ENCODE data around the gene ICAM5. TPM values are rescaled to one million over a fixed set of nuclear protein-coding genes. Genes with fewer than 3 reads are reported as not detected.

The ICAM5 gene
- total and polyA plus RNA-seq, 5 donors: 0.86 to 1.6 (median 1.0) TPM

GRCh38 chr19:10256551-10256950 lies 33.2 kb upstream of the ICAM5 start:
- ATAC-seq (no peak), DNase-seq (no peak)
- H3K4me1 ChIP-seq (ENCODE audit: control insufficient read depth, insufficient read depth, low read length): no peaks in the 10 kb centered on the region
- no peak overlapping the region for H3K4me3 ChIP-seq (ENCODE audit: low read length)
- no peak overlapping the region for H3K27ac ChIP-seq (ENCODE audit: low read length)
- no peaks in the 10 kb centered on the region for H3K9me3 ChIP-seq (ENCODE audit: control insufficient read depth, low read length)
- 81% methylated on average over 18 of the region's 18 CpGs for WGBS
- intact Hi-C loops (cut with DNase I): loop anchor here in 2 of 4 donors (5.0 to 10.0 kb wide), 2 partner anchors 62 to 136 kb away; partner anchors contain the start of gene DNMT1 (in 1 of the 2)
- no peaks in the 10 kb centered on the region for H3K27me3 ChIP-seq (ENCODE audit: control insufficient read depth, insufficient read depth)

DNA sequence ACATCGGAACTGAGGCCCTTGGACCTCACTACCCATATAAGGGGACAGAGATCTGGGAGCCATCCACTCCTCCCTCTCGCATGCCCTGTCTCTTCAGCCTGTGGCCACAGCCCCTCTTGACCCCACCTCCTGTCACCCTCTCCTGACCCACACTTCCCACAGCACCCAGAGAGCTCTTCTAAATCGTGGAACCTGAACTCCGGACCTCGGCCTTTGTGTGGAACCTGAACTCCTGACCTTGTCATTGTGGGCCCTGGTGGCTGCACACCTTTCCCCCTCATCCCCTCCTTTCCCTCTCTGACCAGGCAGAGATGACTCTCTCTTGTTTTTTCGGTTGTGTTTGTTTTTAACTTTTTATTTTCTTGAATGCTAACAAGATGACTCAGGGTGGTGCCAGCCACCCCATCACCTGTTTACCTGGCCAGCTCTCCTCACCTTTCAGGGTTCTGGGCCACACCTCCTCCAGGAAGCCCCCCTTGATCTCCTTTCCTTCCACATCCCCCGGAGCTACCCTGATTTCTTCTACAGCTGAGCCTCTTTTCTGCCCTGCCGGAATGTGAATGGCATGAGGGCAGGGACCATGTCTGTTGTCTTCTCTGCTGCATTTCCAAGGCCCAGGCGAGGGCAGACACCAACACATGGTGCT lies 32.7 kb upstream of the ICAM5 start:
- Histone ChIP-seq H3K9me3 (ENCODE audit: control insufficient read depth, low read length) (no peaks in the 10 kb centered on the region), H3K4me3 (ENCODE audit: low read length) (no peak overlapping the region), H3K4me1 (ENCODE audit: control insufficient read depth, insufficient read depth, low read length) (no peaks in the 10 kb centered on the region), H3K27me3 (ENCODE audit: control insufficient read depth, insufficient read depth) (no peaks in the 10 kb centered on the region), H3K27ac (ENCODE audit: low read length) (no peak overlapping the region)
- intact Hi-C loops (cut with DNase I): loop anchor here in 2 of 4 donors (5.0 to 10.0 kb wide), 2 partner anchors 62 to 135 kb away; partner anchors contain the start of gene DNMT1 (in 1 of the 2)
- DNase-seq (no peak), ATAC-seq (no peak)
- WGBS: 78% methylated on average over 9 of the region's 9 CpGs

DNA sequence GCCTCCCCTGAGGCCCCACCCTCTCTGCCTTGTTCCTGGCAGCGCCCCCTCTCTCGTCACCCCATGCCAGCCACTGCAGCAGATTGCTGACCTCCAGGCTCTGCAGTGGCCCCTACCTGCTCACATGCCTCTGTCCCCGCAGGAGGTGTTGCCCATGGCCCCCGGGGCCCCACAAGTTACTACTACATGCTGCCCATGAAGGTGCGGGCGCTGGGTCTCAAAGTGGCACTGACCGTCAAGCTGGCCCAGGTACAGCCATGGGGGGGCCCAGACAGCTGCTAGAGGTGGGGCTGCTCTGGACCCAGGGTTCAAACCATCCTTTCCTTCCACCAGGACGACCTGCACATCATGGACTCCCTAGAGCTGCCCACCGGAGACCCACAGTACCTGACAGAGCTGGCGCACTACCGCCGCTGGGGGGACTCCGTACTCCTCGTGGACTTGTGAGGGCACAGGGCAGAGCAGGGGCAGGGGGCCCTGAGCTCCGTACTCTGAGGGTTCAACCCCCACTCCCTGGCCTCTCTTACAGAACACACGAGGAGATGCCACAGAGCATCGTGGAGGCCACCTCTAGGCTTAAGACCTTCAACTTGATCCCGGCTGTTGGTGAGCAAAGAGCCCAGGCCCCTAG lies 31.6 kb upstream of the ICAM5 start:
- Histone ChIP-seq H3K27ac (ENCODE audit: low read length) (no peak overlapping the region), H3K9me3 (ENCODE audit: control insufficient read depth, low read length) (no peaks in the 10 kb centered on the region), H3K4me1 (ENCODE audit: control insufficient read depth, insufficient read depth, low read length) (no peaks in the 10 kb centered on the region), H3K4me3 (ENCODE audit: low read length) (no peak overlapping the region), H3K27me3 (ENCODE audit: control insufficient read depth, insufficient read depth) (no peaks in the 10 kb centered on the region)
- DNase-seq (peak in 1 of 3 donors; percentile 58), ATAC-seq (peak; percentile 7 to 8)
- WGBS: 95% methylated on average over 18 of the region's 18 CpGs
- intact Hi-C loops (cut with DNase I): loop anchor here in 2 of 4 donors (2.0 to 10.0 kb wide), 3 partner anchors 63 to 134 kb away; partner anchors contain the start of gene DNMT1 (in 1 of the 2)

DNA sequence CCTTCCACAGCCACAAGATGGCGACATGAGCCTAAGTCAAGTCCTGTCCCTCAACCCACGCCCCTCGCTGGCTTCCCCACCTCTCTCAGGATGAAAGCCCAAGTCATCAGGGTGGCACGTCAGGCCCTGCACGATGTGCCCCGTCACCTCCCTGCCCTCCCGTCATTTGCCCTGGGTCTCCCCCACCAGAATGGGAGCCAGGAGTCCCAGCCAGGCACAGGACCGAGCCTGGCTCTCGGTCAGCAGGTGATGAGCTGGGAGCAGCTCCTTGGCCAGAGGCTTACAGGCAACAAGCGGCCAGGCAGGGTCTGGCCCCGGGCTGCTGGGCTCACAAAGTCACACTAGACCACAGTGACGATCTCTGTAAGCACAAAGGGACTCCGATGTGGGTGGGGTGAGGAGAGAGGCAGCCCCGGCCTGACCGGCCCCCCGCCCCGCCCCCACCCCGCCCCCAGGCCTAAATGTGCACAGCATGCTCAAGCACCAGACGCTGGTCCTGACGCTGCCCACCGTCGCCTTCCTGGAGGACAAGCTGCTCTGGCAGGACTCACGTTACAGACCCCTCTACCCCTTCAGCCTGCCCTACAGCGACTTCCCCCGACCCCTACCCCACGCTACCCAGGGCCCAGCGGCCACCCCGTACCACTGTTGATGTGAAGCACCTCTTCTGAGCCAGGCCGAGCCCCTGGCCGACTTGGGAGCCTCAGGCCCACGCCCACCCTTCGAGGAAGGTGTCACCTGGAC lies 30.4 kb upstream of the ICAM5 start:
- DNase-seq (peak; percentile 89 to 96 (median 91)), ATAC-seq (peak; percentile 59 to 63)
- Histone ChIP-seq H3K27me3 (ENCODE audit: control insufficient read depth, insufficient read depth) (no peaks in the 10 kb centered on the region), H3K4me1 (ENCODE audit: control insufficient read depth, insufficient read depth, low read length) (no peaks in the 10 kb centered on the region), H3K4me3 (ENCODE audit: low read length) (no peak overlapping the region), H3K9me3 (ENCODE audit: control insufficient read depth, low read length) (no peaks in the 10 kb centered on the region), H3K27ac (ENCODE audit: low read length) (no peak overlapping the region)
- intact Hi-C loops (cut with DNase I): loop anchor here in 2 of 4 donors (2.0 to 10.0 kb wide), 3 partner anchors 65 to 133 kb away; partner anchors contain the start of gene DNMT1 (in 1 of the 2)
- WGBS: 57% methylated on average over 32 of the region's 32 CpGs

GRCh38 chr19:10260141-10260584 lies 29.6 kb upstream of the ICAM5 start:
- intact Hi-C loops (cut with DNase I): no loop called here
- 86% methylated on average over 8 of the region's 8 CpGs for WGBS
- ATAC-seq: no peak

GRCh38 chr19:10262771-10263170 lies 27.0 kb upstream of the ICAM5 start:
- Histone ChIP-seq H3K9me3 (ENCODE audit: control insufficient read depth, low read length) (no peaks in the 10 kb centered on the region), H3K4me3 (ENCODE audit: low read length) (no peak overlapping the region), H3K27ac (ENCODE audit: low read length) (no peak overlapping the region), H3K27me3 (ENCODE audit: control insufficient read depth, insufficient read depth) (no peaks in the 10 kb centered on the region), H3K4me1 (ENCODE audit: control insufficient read depth, insufficient read depth, low read length) (no peaks in the 10 kb centered on the region)
- no peak for ATAC-seq
- WGBS: 77% methylated on average over 7 of the region's 7 CpGs
- DNase-seq: no peak
- intact Hi-C loops (cut with DNase I): no loop called here

More at GRCh38 chr19:10260141-10260584, 29.6 kb upstream of the ICAM5 start:
- Histone ChIP-seq H3K4me1 (ENCODE audit: control insufficient read depth, insufficient read depth, low read length) (no peaks in the 10 kb centered on the region), H3K27ac (ENCODE audit: low read length) (no peak overlapping the region), H3K27me3 (ENCODE audit: control insufficient read depth, insufficient read depth) (no peaks in the 10 kb centered on the region), H3K4me3 (ENCODE audit: low read length) (no peak overlapping the region), H3K9me3 (ENCODE audit: control insufficient read depth, low read length) (no peaks in the 10 kb centered on the region)
- DNase-seq: no peak

DNA sequence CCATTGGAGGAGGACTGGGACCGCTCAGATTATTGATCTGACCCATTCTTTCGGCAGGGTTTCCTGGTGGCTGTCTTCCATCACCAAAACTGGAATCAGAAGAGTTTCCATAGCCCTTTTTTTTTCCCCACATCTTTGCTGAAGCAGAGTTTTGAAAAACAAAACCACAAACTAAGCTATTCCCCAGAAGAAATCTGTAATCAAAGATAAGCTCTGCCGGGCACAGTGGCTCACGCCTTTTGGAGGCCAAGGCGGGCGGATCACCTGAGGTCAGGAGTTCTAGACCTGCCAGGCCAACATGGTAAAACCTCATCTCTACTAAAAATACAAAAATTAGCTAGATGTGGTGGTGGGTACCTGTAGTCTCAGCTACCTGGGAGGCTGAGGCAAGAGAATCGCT lies 23.0 kb upstream of the ICAM5 start:
- DNase-seq (no peak), ATAC-seq (no peak)
- Histone ChIP-seq H3K27ac (ENCODE audit: low read length) (no peak overlapping the region), H3K27me3 (ENCODE audit: control insufficient read depth, insufficient read depth) (no peaks in the 10 kb centered on the region), H3K9me3 (ENCODE audit: control insufficient read depth, low read length) (no peaks in the 10 kb centered on the region), H3K4me1 (ENCODE audit: control insufficient read depth, insufficient read depth, low read length) (no peaks in the 10 kb centered on the region), H3K4me3 (ENCODE audit: low read length) (no peak overlapping the region)
- intact Hi-C loops (cut with DNase I): no loop called here
- WGBS: 79% methylated on average over 7 of the region's 7 CpGs

DNA sequence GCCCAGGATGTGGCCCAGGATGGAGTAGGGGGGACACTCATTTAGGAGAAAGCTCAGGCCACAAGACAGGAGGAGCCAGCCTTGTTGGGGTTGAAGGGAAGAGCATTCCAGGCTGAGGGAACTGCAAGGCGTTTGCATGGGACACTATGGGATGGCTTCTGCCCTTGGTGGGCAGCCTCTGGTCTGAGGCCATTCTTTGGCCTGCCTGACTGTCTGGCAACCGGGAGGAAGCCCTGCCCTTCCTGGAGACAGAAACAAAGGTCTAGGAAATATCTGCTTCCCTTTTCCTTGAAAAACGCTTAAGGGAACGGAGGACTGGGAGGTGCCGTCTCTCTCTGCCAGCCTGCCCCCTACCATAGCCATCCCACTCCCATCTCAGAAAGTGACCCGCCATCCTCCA lies 21.7 kb upstream of the ICAM5 start:
- H3K4me1 ChIP-seq (ENCODE audit: control insufficient read depth, insufficient read depth, low read length): no peaks in the 10 kb centered on the region
- intact Hi-C loops (cut with DNase I): loop anchor here (2.0 kb wide), 2 partner anchors 121 to 123 kb away; no protein-coding TSS in a partner anchor
- H3K27me3 ChIP-seq (ENCODE audit: control insufficient read depth, insufficient read depth): no peaks in the 10 kb centered on the region
- H3K4me3 ChIP-seq (ENCODE audit: low read length): no peak overlapping the region
- H3K27ac ChIP-seq (ENCODE audit: low read length): peak overlapping the region; percentile 70
- ATAC-seq: peak; percentile 15 to 59
- peak in 2 of 3 donors; percentile 70 to 71 for DNase-seq
- WGBS: 48% methylated on average over 6 of the region's 6 CpGs
- H3K9me3 ChIP-seq (ENCODE audit: control insufficient read depth, low read length): no peaks in the 10 kb centered on the region

- 4% methylated on average over 59 of the region's 59 CpGs for WGBS
- Histone ChIP-seq H3K4me1 (ENCODE audit: control insufficient read depth, insufficient read depth, low read length) (no peaks in the 10 kb centered on the region), H3K9me3 (ENCODE audit: control insufficient read depth, low read length) (no peaks in the 10 kb centered on the region), H3K4me3 (ENCODE audit: low read length) (peak overlapping the region; percentile 33), H3K27me3 (ENCODE audit: control insufficient read depth, insufficient read depth) (no peaks in the 10 kb centered on the region), H3K27ac (ENCODE audit: low read length) (peak overlapping the region; percentile 81)
- intact Hi-C loops (cut with DNase I): loop anchor here (2.0 to 10.0 kb wide), 4 partner anchors 55 to 121 kb away; partner anchors contain the start of genes ICAM3 (in 1 of the 4) and RAVER1 (in 1 of the 4)
- peak; percentile 83 to 85 for ATAC-seq
- peak; percentile 91 to 96 (median 96) for DNase-seq
These were observed 20.2 kb upstream of the ICAM5 start for GRCh38 chr19:10269333-10270179.

GRCh38 chr19:10270180-10270615 lies 19.6 kb upstream of the ICAM5 start:
- ATAC-seq: peak; percentile 65 to 66
- H3K9me3 ChIP-seq (ENCODE audit: control insufficient read depth, low read length): no peaks in the 10 kb centered on the region
- intact Hi-C loops (cut with DNase I): loop anchor here in 2 of 4 donors (10.0 kb wide), 2 partner anchors 55 to 65 kb away; partner anchors contain the start of genes ICAM3 (in 1 of the 2) and RAVER1 (in 1 of the 2)
- peak overlapping the region; percentile 81 for H3K27ac ChIP-seq (ENCODE audit: low read length)
- 4% methylated on average over 37 of the region's 37 CpGs for WGBS
- peak overlapping the region; percentile 33 for H3K4me3 ChIP-seq (ENCODE audit: low read length)
- H3K4me1 ChIP-seq (ENCODE audit: control insufficient read depth, insufficient read depth, low read length): no peaks in the 10 kb centered on the region
- no peaks in the 10 kb centered on the region for H3K27me3 ChIP-seq (ENCODE audit: control insufficient read depth, insufficient read depth)
- DNase-seq: peak; percentile 78 to 90 (median 88)

Measured in right cardiac atrium (tissue), 5 donors.